Spleen (tissue), 7 donors: ENCODE data around the gene USP37.

ENCODE experiments used
- CTCF ChIP-seq, 11 experiments: fragments of 200-600 bp in 7 of 11; fragments of 450-650 bp in 4 of 11; sonication (generic) in 4 of 11; IDR thresholded peaks in 8 of 11; conservative IDR thresholded peaks in 3 of 11; 1 replicate in 7 of 11; 2 replicates in 4 of 11; pipeline versions ENCODE4 v1.4.0 to v1.8.0; 2016 to 2021; ENCODE audit warnings: antibody characterized with exemption in 11 of 11, inconsistent platforms in 4 of 11, mild to moderate bottlenecking in 1 of 11
- POLR2A ChIP-seq, 3 donors: fragments of 450-650 bp; IDR thresholded peaks; one replicate each; pipeline ENCODE4 v1.5.1; 2017; ENCODE audit warnings: antibody characterized with exemption in 3 of 3, mild to moderate bottlenecking in 1 of 3
- POLR2AphosphoS5 ChIP-seq, 3 donors: sonication (generic); formaldehyde crosslinking; IDR thresholded peaks; one replicate each; pipeline ENCODE4 v1.5.1; 2017; ENCODE audit warnings: antibody characterized with exemption in 3 of 3
- donor health status: DM: no; HTN: no; CAD: no; lungs with moderate emphysema.
- donor health status: DM: no; HTN: no; CAD: no.
- donor health status: DM: no; HTN: no; CAD: no.

GRCh38 chr2:218402491-218402901 lies 165.7 kb downstream of the USP37 start:
- TF ChIP-seq POLR2AphosphoS5 (IDR thresholded peaks at IDR 0.05) (peak in 1 of 3 donors; percentile 6), POLR2A (IDR thresholded peaks at IDR 0.05) (no peak), CTCF (IDR thresholded peaks at IDR 0.05 in 8 of 11, conservative IDR thresholded peaks at IDR 0.05 in 3 of 11) (no peak)
